Liver (tissue), 3 donors: ENCODE measurements around the gene CCNY.
"Not testable (repeated sequence)": the region's sequence is repeated elsewhere in the genome, so short reads cannot be mapped to it uniquely, and the experiment has no call there.

Experiments
- ATF3 ChIP-seq: IDR thresholded peaks from 2 replicates; pipeline ENCODE4 v1.6.1; 2016; ENCODE audit warnings: antibody characterized with exemption
- CTCF ChIP-seq: fragments of 150-350 bp; IDR thresholded peaks from 2 replicates; pipeline ENCODE4 v1.5.1; 2017; ENCODE audit warnings: improper control_type of control experiment, low read depth, low read length; ENCODE audit not compliant: missing input control
- FOXA2 ChIP-seq: IDR thresholded peaks from 2 replicates; pipeline ENCODE4 v1.6.1; 2016; ENCODE audit warnings: antibody characterized with exemption
- GABPA ChIP-seq, 2 donors: IDR thresholded peaks in 1 of 2; conservative IDR thresholded peaks in 1 of 2; 2 replicates each; pipeline ENCODE4 v1.6.1; 2016; ENCODE audit warnings: antibody characterized with exemption in 2 of 2, mild to moderate bottlenecking in 1 of 2, moderate library complexity in 1 of 2
- JUND ChIP-seq, 2 donors: IDR thresholded peaks; 2 replicates each; pipeline ENCODE4 v1.6.1; 2016; ENCODE audit warnings: antibody characterized with exemption in 2 of 2
- MAX ChIP-seq: IDR thresholded peaks from 2 replicates; pipeline ENCODE4 v1.6.1; 2016; ENCODE audit warnings: antibody characterized with exemption
- RAD21 ChIP-seq, 2 donors: IDR thresholded peaks; 2 replicates each; pipeline ENCODE4 v1.6.1; 2016; ENCODE audit warnings: antibody characterized with exemption in 2 of 2, mild to moderate bottlenecking in 2 of 2
- RXRA ChIP-seq, 2 donors: IDR thresholded peaks; 2 replicates each; pipeline ENCODE4 v1.6.1; 2017 to 2018; ENCODE audit warnings: antibody characterized with exemption in 2 of 2, mild to moderate bottlenecking in 1 of 2
- SP1 ChIP-seq: IDR thresholded peaks from 2 replicates; pipeline ENCODE4 v1.6.1; 2018; ENCODE audit warnings: antibody characterized with exemption, mild to moderate bottlenecking
- TAF1 ChIP-seq: conservative IDR thresholded peaks from 2 replicates; pipeline ENCODE4 v1.6.1; 2016; ENCODE audit warnings: antibody characterized with exemption, mild to moderate bottlenecking
- YY1 ChIP-seq: IDR thresholded peaks from 2 replicates; pipeline ENCODE4 v1.6.1; 2016; ENCODE audit warnings: antibody characterized with exemption, mild to moderate bottlenecking
- ZBTB33 ChIP-seq: IDR thresholded peaks from 2 replicates; pipeline ENCODE4 v1.6.1; 2016; ENCODE audit warnings: antibody characterized with exemption
- donor health status: healthy.
- donor health status: healthy.

- TF ChIP-seq CTCF; ZBTB33; SP1; JUND (IDR thresholded peaks at IDR 0.05); YY1; GABPA (IDR thresholded peaks at IDR 0.05 in 1 of 2, conservative IDR thresholded peaks at IDR 0.05 in 1 of 2); MAX; RAD21 (IDR thresholded peaks at IDR 0.05); FOXA2; TAF1; RXRA (IDR thresholded peaks at IDR 0.05); ATF3: not testable (repeated sequence)
These were observed 82.3 kb downstream of the CCNY start for GRCh38 chr10:35418580-35418979.
